Neural progenitor cell (in vitro differentiated cells): ENCODE results near the gene AREL1. TPM values are rescaled to one million over a fixed set of nuclear protein-coding genes. Genes with fewer than 3 reads are reported as not detected.

Experiments
- DNase-seq: peaks from one replicate; pipeline ENCODE4 v3.0.0-alpha.2; 2016; ENCODE audit warnings: low spot score
- H2AFZ ChIP-seq: fragments of 200-600 bp; sonication (generic); replicated peaks from 2 replicates; pipeline ENCODE4 v1.6.1; 2016; ENCODE audit warnings: antibody characterized with exemption
- H3F3A ChIP-seq: fragments of 200-600 bp; sonication (generic); 2 replicates; pipeline ENCODE4 v1.6.1; 2016; ENCODE audit warnings: antibody characterized with exemption, low read depth
- H3K27ac ChIP-seq: fragments of 200-600 bp; sonication (generic); 2 replicates; pipeline ENCODE4 v1.5.1; 2016; ENCODE audit warnings: mild to moderate bottlenecking
- H3K27me3 ChIP-seq: fragments of 200-600 bp; sonication (generic); 2 replicates; pipeline ENCODE4 v1.6.1; 2016; ENCODE audit warnings: mild to moderate bottlenecking, moderate library complexity
- H3K36me3 ChIP-seq: fragments of 200-600 bp; sonication (generic); 2 replicates; pipeline ENCODE4 v1.5.1; 2016
- H3K4me1 ChIP-seq: fragments of 200-600 bp; sonication (generic); 2 replicates; pipeline ENCODE4 v1.6.1; 2016; ENCODE audit warnings: mixed run types
- H3K4me2 ChIP-seq: fragments of 200-600 bp; sonication (generic); 2 replicates; pipeline ENCODE4 v1.6.1; 2016
- H3K4me3 ChIP-seq: fragments of 200-600 bp; sonication (generic); 2 replicates; pipeline ENCODE4 v1.5.1; 2016
- H3K79me2 ChIP-seq: fragments of 200-600 bp; sonication (generic); 2 replicates; pipeline ENCODE4 v1.6.1; 2016; ENCODE audit warnings: low read depth
- H3K9ac ChIP-seq: fragments of 200-600 bp; sonication (generic); 2 replicates; pipeline ENCODE4 v1.6.1; 2016
- H3K9me3 ChIP-seq: fragments of 200-600 bp; sonication (generic); 2 replicates; pipeline ENCODE4 v1.5.1; 2016; ENCODE audit warnings: low read depth
- H4K20me1 ChIP-seq: fragments of 200-600 bp; sonication (generic); 2 replicates; pipeline ENCODE4 v1.6.1; 2016; ENCODE audit warnings: low read depth
- H3K27ac Mint-ChIP-seq: 3 replicates; pipeline ENCODE4 v1.8.0; 2021; ENCODE audit warnings: mixed read lengths
- H3K27me3 Mint-ChIP-seq: 2 replicates; pipeline ENCODE4 v1.8.0; 2022; ENCODE audit warnings: low read depth, mild to moderate bottlenecking, inconsistent platforms, moderate library complexity, mixed read lengths; ENCODE audit not compliant: insufficient read depth
- H3K36me3 Mint-ChIP-seq: 3 replicates; pipeline ENCODE4 v1.8.0; 2021; ENCODE audit warnings: mixed read lengths
- H3K4me1 Mint-ChIP-seq: 3 replicates; pipeline ENCODE4 v1.8.0; 2021; ENCODE audit warnings: mixed read lengths
- H3K4me3 Mint-ChIP-seq: 3 replicates; pipeline ENCODE4 v1.8.0; 2021; ENCODE audit warnings: mild to moderate bottlenecking, moderate library complexity, mixed read lengths
- H3K9me3 Mint-ChIP-seq: 3 replicates; pipeline ENCODE4 v1.8.0; 2020; ENCODE audit warnings: mixed read lengths
- CTCF ChIP-seq: fragments of 200-600 bp; sonication (generic); IDR thresholded peaks from 2 replicates; pipeline ENCODE4 v1.5.1; 2017; ENCODE audit warnings: antibody characterized with exemption, mild to moderate bottlenecking
- EZH2 ChIP-seq: fragments of 200-600 bp; sonication (generic); IDR thresholded peaks from 2 replicates; pipeline ENCODE4 v1.6.1; 2017; ENCODE audit warnings: antibody characterized with exemption, mild to moderate bottlenecking, moderate library complexity
- EZH2phosphoT487 ChIP-seq: fragments of 200-600 bp; sonication (generic); IDR thresholded peaks from 2 replicates; pipeline ENCODE4 v1.6.1; 2017; ENCODE audit warnings: antibody characterized with exemption
- total RNA-seq: library from RNA; depleted of rRNA; stranded (reverse); fragments of >200 nt; gene quantifications from 2 replicates; pipeline ENCODE4 v1.2.3, GENCODE V29; 2015; ENCODE audit warnings: low replicate concordance

AREL1 gene
- total RNA-seq, 1 donor from 2014 or later = 25.2 TPM

- Histone ChIP-seq H3K36me3 (no peaks in the 10 kb centered on the region), H3K27me3 (no peaks in the 10 kb centered on the region), H3K27ac (no peak overlapping the region), H3K9ac (no peak overlapping the region), H3K4me1 (no peaks in the 10 kb centered on the region), H3K4me2 (no peak overlapping the region), H4K20me1 (no peaks in the 10 kb centered on the region), H3K4me3 (no peak overlapping the region), H3K79me2 (no peaks in the 10 kb centered on the region), H3F3A (no peaks in the 10 kb centered on the region), H2AFZ (no peak overlapping the region), H3K9me3 (no peaks in the 10 kb centered on the region)
- peaks cover 9% of the 10 kb centered on the region for H3K36me3 Mint-ChIP-seq
- DNase-seq = no peak
- H3K4me1 Mint-ChIP-seq = no peaks in the 10 kb centered on the region
- no peaks in the 10 kb centered on the region for H3K27me3 Mint-ChIP-seq
- H3K4me3 Mint-ChIP-seq = no peak overlapping the region
- no peak for TF ChIP-seq CTCF
- no peak for TF ChIP-seq EZH2
- TF ChIP-seq EZH2phosphoT487 = no peak
- no peaks in the 10 kb centered on the region for H3K9me3 Mint-ChIP-seq
- H3K27ac Mint-ChIP-seq = no peak overlapping the region
Measured at GRCh38 chr14:74661726-74662450, 51.0 kb downstream of the AREL1 start.

GRCh38 chr14:74660863-74661262 lies 52.0 kb downstream of the AREL1 start:
- no peak overlapping the region for H3K27ac Mint-ChIP-seq
- H3K4me2 ChIP-seq = no peak overlapping the region
- H3K4me1 ChIP-seq = no peaks in the 10 kb centered on the region
- TF ChIP-seq CTCF = no peak
- no peak for TF ChIP-seq EZH2
- no peak for TF ChIP-seq EZH2phosphoT487
- H3K27ac ChIP-seq = no peak overlapping the region
- no peaks in the 10 kb centered on the region for H4K20me1 ChIP-seq
- no peak for DNase-seq
- no peaks in the 10 kb centered on the region for H3K27me3 ChIP-seq
- no peaks in the 10 kb centered on the region for H3F3A ChIP-seq
- no peaks in the 10 kb centered on the region for H3K79me2 ChIP-seq
- H3K4me3 ChIP-seq = no peak overlapping the region
- H3K27me3 Mint-ChIP-seq = no peaks in the 10 kb centered on the region
- H3K9me3 Mint-ChIP-seq = no peaks in the 10 kb centered on the region
- H3K4me1 Mint-ChIP-seq = no peaks in the 10 kb centered on the region
- H3K36me3 Mint-ChIP-seq = peaks cover 10% of the 10 kb centered on the region
- no peak overlapping the region for H3K4me3 Mint-ChIP-seq
- no peak overlapping the region for H2AFZ ChIP-seq
- H3K9ac ChIP-seq = no peak overlapping the region
- H3K9me3 ChIP-seq = no peaks in the 10 kb centered on the region
- no peaks in the 10 kb centered on the region for H3K36me3 ChIP-seq

- no peak overlapping the region for H3K4me2 ChIP-seq
- no peak overlapping the region for H3K9ac ChIP-seq
- H3K79me2 ChIP-seq = no peaks in the 10 kb centered on the region
- Mint-ChIP-seq H3K4me3 (no peak overlapping the region), H3K27me3 (no peaks in the 10 kb centered on the region), H3K9me3 (no peaks in the 10 kb centered on the region), H3K27ac (no peak overlapping the region), H3K36me3 (peaks cover 10% of the 10 kb centered on the region), H3K4me1 (no peaks in the 10 kb centered on the region)
- no peaks in the 10 kb centered on the region for H4K20me1 ChIP-seq
- no peak for DNase-seq
- no peak overlapping the region for H2AFZ ChIP-seq
- no peak overlapping the region for H3K27ac ChIP-seq
- no peaks in the 10 kb centered on the region for H3K4me1 ChIP-seq
- H3K36me3 ChIP-seq = no peaks in the 10 kb centered on the region
- no peaks in the 10 kb centered on the region for H3F3A ChIP-seq
- no peak for TF ChIP-seq EZH2phosphoT487
- no peak for TF ChIP-seq CTCF
- TF ChIP-seq EZH2 = no peak
- H3K27me3 ChIP-seq = no peaks in the 10 kb centered on the region
- H3K4me3 ChIP-seq = no peak overlapping the region
- H3K9me3 ChIP-seq = no peaks in the 10 kb centered on the region
Measured at GRCh38 chr14:74660167-74660566, 52.7 kb downstream of the AREL1 start.
